GM19240 (cell line): ENCODE measurements around the gene UBE2C.

Experiments used
- DNase-seq: peaks from one replicate; pipeline ENCODE4 v3.0.0; 2011; ENCODE audit warnings: low spot score; ENCODE audit not compliant: insufficient read length

UBE2C gene

GRCh38 chr20:45857882-45858216 lies 45.4 kb downstream of the UBE2C start:
- DNase-seq, result peak; percentile 62

- no peak for DNase-seq
These were observed 47.5 kb downstream of the UBE2C start for GRCh38 chr20:45859916-45860315.

DNA sequence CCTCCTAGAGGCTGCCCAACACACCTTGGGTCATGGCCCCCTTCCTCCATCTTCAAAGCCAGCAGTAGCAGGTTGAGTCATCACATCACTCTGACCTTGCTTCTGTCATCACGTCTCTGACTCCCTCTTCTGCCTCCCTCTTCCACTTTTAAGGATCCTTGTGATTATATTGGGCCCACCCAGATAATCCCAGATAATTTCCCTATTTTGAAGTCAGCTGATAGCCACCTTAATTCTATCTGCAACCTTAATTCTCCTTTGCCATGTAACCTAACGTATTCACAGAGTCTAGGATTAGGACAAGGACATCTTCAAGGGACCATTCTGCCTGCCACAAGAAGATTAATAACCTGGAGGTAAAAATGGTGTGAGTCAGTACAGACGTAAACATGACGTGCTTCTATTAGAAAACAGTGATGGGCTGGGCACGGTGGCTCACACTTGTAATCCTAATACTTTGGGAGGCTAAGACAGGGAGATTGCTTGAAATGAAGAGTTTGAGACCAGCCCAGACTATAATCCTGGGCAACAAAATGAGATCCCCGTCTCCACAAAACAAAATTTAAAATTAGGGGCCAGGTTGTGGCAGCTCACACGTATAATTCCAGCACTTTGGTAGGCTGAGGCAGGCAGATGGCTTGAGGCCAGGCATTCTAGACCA lies 48.2 kb downstream of the UBE2C start:
- no peak for DNase-seq

DNA sequence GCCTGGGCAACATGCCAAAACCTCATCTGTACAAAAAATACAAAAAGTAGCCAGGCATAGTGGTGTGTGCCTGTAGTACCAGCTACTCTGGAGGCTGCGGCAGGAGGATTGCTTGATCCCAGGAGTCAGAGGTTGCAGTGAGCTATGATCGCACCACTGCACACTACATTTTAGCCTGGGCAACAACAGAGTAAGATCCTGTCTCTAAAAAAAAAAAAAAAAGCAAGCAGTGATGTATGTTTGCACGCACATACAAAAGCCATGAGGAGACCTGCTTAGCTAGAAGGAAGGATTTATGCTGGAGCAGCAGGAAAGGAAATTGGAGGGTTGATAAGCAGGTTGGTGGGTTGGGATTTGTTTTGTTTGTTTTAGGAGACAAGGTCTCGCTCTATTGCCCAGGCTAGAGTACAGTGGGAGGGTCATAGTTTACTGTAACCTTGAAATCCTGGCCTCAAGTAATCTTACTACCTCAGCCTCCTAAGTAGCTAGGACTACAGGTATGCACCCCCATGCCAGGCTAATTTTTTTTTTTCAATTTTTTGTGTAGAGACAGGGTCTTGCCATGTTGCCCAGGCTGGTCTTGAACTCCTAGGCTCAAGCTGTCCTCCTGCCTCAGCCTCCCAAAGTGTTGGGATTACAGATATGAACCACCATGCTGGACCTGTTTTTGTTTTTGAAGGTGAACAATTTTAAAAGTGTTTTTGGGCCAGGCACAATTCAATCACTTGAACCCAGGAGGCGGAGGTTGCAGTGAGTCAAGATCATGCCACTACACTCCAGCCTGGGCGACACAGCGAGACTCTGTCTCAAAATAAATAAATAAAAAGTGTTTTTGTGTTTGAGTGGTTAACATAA lies 49.0 kb downstream of the UBE2C start:
- DNase-seq, result no peak

GRCh38 chr20:45863543-45864470 lies 51.4 kb downstream of the UBE2C start:
- DNase-seq, result no peak

DNA sequence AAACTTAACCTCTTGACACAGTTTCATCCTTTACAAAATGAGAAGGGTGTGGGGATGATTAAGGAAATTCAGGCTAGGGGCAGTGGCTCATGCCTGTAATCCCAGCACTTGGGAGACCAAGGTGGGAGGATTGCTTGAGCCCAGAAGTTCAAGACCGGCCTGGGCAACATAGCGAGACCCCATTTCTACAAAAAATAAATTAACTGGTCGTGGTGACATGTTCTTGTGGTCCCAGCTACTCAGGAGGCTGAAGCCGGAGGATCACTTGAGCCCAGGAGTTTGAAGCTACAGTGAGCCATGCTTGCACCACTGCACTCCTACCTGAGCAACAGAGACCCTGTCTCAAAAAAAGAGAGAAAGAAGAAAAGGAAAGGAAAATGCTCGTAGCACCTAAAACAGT lies 54.0 kb downstream of the UBE2C start:
- DNase-seq, result no peak
